Activated CD4-positive, alpha-beta T cell treated with anti-CD3 and anti-CD28 coated beads, Interleukin-2, amount 50 U/mL, for 4 hours (primary cell): Measurements from ENCODE around the gene CDK18.
"Not testable (repeated sequence)": the region's sequence is repeated elsewhere in the genome, so short reads cannot be mapped to it uniquely, and the experiment has no call there.

Experiments used
- DNase-seq, 2 experiments: peaks; one replicate each; pipeline ENCODE4 v3.0.0-alpha.2; 2020

The CDK18 gene

DNA sequence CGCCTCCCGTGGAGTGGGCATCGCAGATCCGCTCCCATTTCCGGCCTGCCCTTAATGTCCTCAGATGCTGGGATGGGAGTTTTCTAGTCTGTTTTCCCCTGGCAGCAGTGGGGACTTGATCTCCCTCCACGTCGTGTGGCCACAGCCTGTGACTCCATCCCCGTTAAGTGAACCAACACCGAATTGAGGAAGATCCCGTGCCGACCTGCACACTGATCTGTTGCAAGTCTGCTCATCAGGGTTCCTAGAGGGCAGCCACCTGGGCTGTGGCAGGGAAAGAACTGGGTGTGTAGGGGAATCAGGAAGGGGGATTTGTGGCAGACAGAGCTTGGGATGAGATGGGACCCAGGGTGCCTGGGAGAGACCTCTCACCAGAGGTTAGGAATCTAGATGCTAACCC, 23.3 kb upstream of the CDK18 start:
- DNase-seq = no peak

GRCh38 chr1:205481629-205482151, 22.8 kb upstream of the CDK18 start:
- DNase-seq = no peak

DNA sequence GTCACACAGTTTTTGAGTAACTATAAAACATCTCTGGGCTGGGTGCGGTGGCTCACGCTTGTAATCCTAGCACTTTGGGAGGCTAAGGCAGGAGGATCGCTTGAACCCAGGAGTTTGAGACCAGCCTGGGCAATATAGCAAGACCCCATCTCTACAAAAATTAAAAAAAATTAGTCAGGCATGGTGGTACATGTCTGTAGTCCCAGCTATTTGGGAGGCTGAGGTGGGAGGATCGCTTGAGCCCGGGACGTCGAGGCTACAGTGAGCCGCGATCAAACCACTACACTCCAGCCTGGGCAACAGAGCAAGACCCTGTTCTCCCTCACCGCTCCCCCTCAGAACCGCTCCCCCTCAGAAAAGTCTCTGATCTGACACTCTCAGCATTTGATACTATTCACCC, 21.9 kb upstream of the CDK18 start:
- not testable (repeated sequence) for DNase-seq

DNA sequence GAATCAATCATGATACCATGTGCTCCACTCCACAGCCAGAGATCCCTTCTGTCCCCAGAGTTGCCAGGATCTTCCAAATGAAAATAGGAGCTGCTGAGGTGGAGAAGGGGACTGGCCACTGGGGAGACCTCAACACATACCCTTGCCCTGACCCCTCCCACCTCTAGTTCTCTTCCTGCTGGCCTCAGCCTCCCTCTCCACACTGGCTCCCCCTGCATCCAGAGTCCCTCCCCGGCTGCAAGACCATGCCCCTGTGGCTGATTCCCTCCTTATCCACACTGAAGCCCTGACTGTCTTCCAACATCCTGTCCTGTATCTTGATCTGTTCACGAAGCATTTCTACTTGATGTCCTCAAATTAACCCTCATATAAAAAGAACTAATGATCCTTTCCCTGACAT, 21.1 kb upstream of the CDK18 start:
- no peak for DNase-seq

DNA sequence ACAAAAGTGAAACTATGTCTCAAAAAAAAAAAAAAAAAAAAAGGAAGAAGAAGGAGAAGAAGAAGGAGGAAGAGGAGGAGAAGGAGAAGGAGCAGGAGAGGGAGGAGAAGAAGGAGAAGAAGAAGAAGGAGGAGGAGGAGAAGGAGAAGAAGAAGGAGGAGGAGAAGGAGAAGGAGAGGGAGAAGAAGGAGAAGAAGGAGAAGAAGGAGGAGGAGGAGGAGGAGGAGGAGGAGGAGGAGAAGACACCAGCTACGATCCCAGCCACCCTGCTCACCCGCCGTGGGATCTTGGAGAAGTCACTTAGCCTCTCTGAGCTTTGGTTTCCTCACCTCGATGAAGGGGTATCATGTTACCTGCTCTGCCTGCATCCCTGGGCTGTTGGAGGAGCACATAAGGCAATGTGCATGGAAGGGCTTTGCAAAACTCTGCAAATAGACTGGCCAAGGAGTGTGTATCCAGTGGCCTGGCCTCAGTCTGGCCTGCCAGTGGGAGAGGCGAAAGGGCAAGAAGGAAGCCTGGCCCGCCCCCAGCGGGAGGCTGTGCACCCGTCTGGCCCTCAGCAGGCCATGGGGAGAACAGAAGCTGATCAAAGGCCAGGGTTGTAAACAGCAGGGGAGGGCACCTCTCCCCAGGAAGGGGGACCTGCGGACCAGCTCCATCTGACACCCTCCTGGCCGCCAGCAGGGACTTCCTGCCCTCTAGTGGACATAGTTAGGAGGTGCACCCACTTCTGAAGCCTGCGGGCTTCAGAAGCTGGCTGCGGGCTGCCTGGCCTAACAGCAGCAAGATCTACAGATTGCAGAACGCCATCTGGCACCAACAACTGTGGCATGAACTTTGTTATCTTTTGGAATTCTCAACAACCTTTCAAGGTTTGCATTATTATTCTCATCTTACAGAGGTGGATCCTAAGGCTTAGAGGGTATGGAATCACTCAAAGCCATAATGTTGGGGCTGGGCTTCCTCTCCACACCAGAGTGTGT, 19.2 kb upstream of the CDK18 start:
- DNase-seq = peak; percentile 49 to 51

DNA sequence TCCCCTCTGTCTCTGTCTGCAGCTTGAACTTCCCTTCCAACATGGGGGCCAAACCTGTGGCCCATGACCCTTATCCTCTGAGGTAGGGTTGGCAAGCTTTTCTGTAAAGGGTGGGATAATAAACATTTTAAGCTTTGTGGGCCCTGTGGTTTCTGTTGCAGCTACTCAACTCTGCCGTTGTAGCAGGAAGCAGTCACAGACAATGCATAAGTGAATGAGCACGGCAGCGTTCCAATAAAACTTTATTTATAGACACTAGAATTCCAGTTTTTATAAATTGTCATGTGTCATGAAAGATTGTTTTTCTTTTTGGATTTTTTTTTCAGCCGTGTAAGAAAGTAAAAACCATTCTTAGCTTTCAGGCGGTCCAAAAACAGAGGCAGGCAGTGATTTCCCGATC, 18.2 kb upstream of the CDK18 start:
- DNase-seq = no peak

GRCh38 chr1:205488074-205488723, 16.3 kb upstream of the CDK18 start:
- DNase-seq = peak in 1 of 2 experiments; percentile 24

- DNase-seq = no peak
Observed at GRCh38 chr1:205491794-205492193, 12.7 kb upstream of the CDK18 start.

DNA sequence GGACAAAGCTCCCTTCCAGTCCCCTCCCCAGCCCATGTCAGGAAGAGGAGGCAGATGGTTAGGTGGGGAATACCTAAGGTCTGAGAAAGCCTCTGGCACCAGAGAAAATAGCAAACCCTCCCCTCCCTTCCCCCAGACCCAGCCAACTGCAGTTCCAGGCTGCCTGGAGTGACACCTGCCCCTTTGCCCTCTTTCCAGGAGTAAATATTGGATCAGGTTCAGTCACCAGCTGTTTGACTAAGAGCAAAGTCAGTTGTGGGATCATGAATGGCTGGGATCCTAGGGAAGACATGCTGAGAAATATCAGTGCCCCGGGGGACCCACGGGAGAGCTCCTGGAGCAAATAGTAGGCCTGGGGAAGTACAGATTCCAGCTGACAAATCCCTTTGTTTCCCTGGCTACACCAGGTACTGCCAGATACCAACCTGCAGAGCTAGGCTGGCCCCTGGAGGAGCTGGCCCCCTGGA, 12.2 kb upstream of the CDK18 start:
- no peak for DNase-seq

DNA sequence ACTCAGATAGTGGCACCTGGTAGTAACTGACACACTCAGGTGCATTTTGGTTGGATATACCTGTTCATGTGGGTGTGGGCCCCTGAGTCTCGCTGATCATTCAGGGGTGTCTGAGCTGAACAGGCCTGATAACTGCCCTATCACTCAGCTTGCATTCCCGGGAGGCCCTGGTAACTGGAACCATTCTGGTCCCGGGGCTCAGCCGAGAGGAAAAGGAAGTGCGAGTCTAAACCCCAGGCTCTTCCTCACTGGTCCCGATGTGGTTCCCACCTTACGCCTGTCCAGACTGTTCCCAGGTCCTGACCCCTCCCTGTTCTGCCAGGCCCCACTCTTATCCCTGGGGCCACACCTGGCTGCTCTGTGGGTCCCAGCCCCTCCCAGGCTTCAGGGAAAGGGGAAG, 11.7 kb upstream of the CDK18 start:
- DNase-seq = no peak

GRCh38 chr1:205493241-205494085, 11.0 kb upstream of the CDK18 start:
- no peak for DNase-seq

DNA sequence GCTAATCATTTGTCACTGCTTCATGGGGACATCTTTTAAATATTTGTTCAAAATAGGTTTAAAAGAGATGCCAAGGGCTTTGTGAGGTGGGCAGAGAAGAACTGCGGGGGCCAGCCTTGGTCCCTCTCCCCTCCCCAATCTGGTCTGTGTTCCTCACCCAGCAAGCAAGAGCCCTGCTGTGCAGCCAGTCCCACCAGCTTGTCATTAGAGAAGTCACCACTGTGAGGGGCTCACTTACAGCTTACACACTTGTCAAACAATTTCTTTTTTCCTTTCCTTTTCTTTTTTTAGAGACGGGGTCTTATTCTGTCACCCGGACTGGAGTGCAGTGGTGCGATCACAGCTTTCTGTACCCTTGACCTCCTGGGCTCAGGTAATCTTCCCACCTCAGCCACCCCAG, 10.4 kb upstream of the CDK18 start:
- no peak for DNase-seq

GRCh38 chr1:205495237-205495823, 9.1 kb upstream of the CDK18 start:
- no peak for DNase-seq

GRCh38 chr1:205496661-205497060, 7.8 kb upstream of the CDK18 start:
- no peak for DNase-seq

DNA sequence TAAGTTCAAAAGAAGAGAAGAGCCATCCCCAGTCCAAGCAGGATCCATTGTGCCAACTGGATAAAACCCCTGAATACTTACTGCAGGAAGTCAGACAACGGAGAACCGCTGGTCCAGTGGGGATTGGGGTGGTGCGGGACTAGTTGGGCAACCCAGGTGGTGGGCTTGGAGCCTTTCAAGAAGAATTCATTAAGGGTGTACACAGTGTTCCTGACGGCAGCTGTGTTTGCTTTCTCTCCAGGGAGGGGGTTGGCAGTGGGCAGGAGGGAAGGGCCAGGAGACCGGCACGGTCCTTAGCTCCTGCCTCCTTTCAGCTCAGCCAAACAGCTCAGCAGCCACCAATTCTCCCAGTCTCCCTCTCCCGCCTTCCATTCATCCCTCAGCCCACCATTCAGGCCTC, 7.1 kb upstream of the CDK18 start:
- no peak for DNase-seq

GRCh38 chr1:205499789-205500188, 4.7 kb upstream of the CDK18 start:
- DNase-seq = no peak

DNA sequence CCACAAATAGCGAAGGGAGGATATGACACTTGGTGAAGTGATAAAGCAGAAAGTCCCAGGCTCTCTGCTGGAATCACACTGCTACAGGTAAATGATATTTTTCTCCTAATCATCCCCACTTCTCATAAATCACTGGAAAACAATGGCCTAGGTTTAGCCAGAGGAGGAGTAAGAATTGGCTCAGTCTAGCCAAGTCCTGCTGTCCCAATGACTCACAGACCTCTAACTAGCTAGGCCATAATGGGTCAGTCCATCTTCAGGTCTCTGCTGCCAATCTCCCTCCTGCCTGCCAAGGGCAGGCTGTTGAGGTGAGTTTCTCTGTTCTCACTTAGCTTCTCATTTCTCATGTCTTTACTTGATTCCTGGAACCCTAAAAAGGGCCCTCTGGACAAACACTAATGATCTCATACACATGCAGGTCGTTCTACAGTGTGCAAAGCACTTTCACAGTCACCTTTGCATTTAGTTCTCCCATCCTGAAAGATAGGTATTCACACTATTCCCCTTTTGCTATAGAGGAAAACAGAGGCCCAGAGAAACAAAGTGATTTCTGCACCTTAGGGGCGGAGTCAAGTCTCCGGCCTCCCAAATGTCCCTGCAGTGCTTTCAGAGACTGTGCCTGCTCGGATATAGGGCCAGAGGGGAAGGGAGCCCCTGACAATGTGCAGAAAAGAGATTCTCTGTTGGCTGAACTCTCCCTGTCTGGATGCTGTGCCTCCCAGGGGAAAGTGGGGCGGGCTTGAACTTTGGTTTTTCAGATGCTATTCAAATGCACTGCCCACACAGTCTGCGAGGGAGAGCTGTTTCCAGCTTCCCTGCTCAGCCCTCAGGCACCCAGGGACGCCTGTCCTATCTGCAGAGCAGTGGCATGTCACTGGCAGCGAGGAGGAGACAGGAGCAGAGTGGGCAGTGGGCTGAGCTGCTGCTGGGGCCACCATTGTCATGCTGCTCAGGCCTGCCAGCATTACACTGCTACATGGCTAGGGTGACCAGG, 3.9 kb upstream of the CDK18 start:
- no peak for DNase-seq

- DNase-seq = no peak
Observed at GRCh38 chr1:205502111-205502810, 2.2 kb upstream of the CDK18 start.

- DNase-seq = no peak
Observed at GRCh38 chr1:205502992-205503391, 1.5 kb upstream of the CDK18 start.

- no peak for DNase-seq
Observed at GRCh38 chr1:205505076-205505729, 734 bp downstream of the CDK18 start.
